PC-3 (cell line): ENCODE results near the gene PRAMEF12.

ENCODE experiments used
- CTCF ChIP-seq: fragments of 300-600 bp; sonication (generic); conservative IDR thresholded peaks from 2 replicates; pipeline ENCODE4 v1.5.1; 2017; ENCODE audit warnings: antibody characterized with exemption, low read depth, mild to moderate bottlenecking, low read length
- EZH2 ChIP-seq: fragments of 300-600 bp; sonication (generic); IDR thresholded peaks from one replicate; pipeline ENCODE4 v1.6.1; 2017; ENCODE audit warnings: antibody characterized with exemption, mild to moderate bottlenecking, low read length; ENCODE audit not compliant: unreplicated experiment
- EZH2phosphoT487 ChIP-seq: fragments of 300-600 bp; sonication (generic); IDR thresholded peaks from 2 replicates; pipeline ENCODE4 v1.6.1; 2018; ENCODE audit warnings: mild to moderate bottlenecking, antibody characterized with exemption, low read length, borderline replicate concordance

- TF ChIP-seq EZH2phosphoT487 (no peak), CTCF (no peak), EZH2 (no peak)
Measured at GRCh38 chr1:12756273-12756672, 17.3 kb upstream of the PRAMEF12 start.
